SKM-1 (cell line): ENCODE data around the gene PACRG.

ENCODE experiments used
- DNase-seq: peaks from one replicate; lab custom pipeline; 2025; ENCODE audit not compliant: unreplicated experiment; lab: John Stamatoyannopoulos, UW

PACRG gene

GRCh38 chr6:163191704-163192537, 464.1 kb downstream of the PACRG start:
- no peak for DNase-seq

DNA sequence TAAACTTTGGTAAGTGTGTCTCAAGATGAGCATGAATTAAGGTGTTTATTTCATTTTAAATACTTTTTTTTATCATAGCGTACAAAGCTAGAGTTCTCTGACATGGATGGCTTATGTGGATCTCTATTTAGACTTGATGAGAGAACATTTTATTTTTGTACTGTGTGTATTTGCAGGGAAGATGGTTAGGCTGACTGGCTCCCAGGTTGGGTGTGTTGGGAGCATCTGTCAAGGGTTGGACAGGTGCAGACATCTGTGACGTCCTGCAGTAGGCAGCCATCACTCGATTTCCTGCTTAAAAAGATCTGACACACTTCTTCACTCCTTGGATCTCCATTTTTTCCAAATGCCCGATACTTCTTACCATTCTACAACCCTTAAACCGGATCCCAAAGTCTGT, 464.8 kb downstream of the PACRG start:
- no peak for DNase-seq

DNA sequence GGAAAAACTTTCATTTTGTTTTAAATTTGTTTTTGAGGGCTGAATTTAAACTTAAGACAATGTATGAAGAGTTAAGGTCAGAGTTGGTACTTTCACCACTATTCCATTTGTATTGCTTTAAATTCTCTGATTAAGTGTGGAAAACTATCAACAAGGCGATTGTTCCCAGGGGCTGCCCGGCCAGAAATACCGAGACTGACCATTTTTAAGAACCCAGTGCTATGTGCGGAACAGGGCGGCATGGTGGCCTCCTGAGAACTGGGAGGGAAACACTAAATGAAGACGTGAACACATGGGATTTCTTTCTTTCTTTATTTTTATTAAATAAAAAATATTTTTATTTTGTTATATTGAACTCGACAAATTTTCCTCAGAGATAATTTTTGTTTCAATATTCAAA, 465.6 kb downstream of the PACRG start:
- DNase-seq = no peak

GRCh38 chr6:163195721-163196691, 468.2 kb downstream of the PACRG start:
- DNase-seq = no peak

DNA sequence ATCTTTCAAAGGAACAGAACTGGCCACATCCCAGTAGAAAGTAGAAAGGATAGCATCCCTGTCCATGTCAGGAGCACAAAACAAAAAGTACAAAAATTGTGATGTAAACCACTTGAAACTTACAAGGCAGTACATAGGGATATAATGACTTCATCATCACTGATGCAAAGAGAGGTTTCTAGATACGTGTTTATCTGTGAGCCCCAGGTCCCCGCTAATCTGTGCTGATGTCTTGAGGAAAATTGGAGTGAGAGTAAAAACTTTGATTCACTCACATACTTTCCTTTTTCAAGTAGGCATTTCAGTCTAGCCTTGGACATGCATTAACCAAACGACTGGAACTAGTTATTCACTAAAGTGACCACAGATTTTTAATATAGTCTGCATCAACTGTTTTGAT, 470.1 kb downstream of the PACRG start:
- DNase-seq = no peak

- no peak for DNase-seq
These were observed 470.6 kb downstream of the PACRG start for GRCh38 chr6:163198396-163198795.

GRCh38 chr6:163199371-163199770, 471.6 kb downstream of the PACRG start:
- no peak for DNase-seq

- no peak for DNase-seq
These were observed 472.5 kb downstream of the PACRG start for GRCh38 chr6:163200289-163200688.

DNA sequence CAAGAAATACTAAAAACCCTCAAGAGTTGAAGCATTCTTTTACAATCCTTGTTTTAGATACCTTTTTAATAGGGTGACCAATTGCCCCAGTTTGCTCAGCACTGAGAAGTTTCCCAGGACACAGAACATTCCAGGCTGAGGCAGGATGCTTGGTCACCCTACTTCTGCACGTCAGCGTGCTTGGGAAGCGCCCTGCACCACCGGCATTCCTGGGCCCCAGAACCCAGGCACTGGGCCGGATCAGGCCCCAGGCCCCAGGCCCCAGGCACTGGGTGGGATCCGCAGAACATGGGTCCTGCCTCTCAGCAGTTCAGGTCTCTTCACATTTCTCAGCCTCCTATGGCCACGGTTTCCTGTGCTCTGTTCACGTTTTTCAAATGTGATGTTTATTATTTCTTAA, 472.9 kb downstream of the PACRG start:
- no peak for DNase-seq

DNA sequence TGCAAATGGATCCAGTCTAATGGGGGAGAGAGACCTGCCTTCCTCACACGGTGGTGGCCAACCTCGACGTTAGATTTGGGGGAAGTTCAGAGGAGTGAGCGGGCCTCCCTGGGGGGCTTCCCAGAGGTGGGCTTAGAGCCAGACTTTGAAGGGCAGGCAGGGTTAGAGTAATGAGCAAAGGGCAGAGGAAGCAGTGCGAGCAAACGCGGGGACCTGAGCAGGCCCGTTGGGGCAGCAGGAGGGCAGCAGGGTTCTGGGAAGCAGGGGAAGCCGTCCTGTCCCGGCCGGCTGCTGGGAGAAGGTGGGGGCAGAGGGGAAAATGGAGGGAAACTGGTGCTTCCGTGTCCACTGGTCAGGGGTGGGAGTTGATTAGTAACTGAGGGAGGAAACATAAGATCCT, 474.1 kb downstream of the PACRG start:
- DNase-seq = no peak

GRCh38 chr6:163206196-163206595, 478.4 kb downstream of the PACRG start:
- DNase-seq = no peak

DNA sequence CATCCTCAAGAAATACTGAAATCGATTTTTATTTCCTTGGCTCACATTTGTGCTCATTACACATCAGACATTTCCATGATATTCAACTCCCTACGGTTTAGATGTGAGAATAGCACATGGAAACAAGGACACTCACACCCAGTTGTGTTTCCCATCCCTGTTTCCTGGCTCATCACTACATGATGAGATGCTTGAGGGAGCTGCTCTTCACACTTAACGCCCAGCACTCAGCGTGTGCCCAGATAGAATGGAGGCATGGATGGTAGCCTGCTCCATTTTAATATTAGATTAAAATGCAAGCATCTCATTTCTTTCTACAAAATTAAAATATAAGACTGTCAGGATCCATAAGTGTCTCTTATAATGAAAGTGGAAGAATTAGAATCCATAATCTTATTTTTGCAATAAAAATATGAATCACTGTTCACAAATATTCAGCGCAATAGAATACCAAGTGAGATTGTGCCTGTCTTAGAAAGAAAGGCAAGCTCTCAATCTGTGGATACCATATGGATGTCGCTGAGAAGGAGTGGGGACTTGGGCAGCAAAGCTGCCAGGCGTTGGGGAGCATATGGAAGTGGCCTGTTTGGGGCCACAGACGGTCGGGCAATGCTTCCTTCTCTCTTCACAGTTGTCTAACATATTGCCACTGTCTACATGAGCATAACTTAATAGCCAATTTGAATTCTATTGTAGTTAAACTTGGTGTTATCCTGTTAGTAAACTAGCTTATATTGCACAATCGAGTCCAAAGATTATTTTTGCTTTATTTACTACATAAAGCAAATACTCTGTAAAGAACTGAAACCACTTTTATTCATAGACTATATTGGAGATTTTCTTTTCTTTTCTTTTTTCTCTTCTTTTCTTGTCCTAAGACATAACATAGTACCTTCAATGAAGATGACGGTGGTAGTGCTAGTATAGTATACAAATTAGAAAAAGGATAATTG, 479.9 kb downstream of the PACRG start:
- DNase-seq = no peak

- DNase-seq = no peak
These were observed 481.2 kb downstream of the PACRG start for GRCh38 chr6:163209005-163209404.

GRCh38 chr6:163212123-163212522, 484.3 kb downstream of the PACRG start:
- DNase-seq = no peak

GRCh38 chr6:163214259-163214658, 486.5 kb downstream of the PACRG start:
- DNase-seq = no peak

GRCh38 chr6:163218361-163218894, 490.7 kb downstream of the PACRG start:
- no peak for DNase-seq

DNA sequence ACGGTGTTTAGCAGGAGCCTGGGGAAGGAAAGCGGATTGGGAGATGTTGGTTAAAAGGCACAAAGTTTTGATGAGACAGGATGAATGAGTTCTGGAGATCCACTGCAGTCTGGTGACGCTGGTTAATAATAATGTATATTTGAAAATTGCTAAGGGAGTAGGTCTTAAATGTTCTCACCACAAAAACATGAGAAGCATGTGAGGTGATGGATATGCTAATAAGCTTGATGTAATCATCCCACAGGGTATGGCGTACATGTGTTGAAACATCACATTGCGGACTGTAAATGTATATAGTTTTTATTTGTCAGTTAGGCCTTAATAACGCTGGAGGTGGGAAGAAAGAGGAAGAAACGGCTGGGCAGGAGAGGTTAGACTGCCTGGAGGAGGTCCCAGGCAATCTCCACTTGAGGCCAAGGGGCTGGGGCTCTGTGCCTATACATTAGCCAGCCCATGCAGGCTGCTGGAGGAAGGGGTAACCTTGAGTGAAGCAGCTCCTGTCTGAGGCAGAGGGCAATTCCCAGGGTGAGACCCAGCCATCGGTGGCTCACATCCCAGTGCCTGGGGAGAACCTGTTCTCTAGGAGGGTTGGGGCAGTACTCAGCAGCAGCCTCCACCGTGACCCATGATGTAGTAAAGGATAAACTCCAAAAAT, 498.5 kb downstream of the PACRG start:
- no peak for DNase-seq

- no peak for DNase-seq
These were observed 499.2 kb downstream of the PACRG start for GRCh38 chr6:163226836-163227485.

GRCh38 chr6:163228041-163228440, 500.3 kb downstream of the PACRG start:
- no peak for DNase-seq

DNA sequence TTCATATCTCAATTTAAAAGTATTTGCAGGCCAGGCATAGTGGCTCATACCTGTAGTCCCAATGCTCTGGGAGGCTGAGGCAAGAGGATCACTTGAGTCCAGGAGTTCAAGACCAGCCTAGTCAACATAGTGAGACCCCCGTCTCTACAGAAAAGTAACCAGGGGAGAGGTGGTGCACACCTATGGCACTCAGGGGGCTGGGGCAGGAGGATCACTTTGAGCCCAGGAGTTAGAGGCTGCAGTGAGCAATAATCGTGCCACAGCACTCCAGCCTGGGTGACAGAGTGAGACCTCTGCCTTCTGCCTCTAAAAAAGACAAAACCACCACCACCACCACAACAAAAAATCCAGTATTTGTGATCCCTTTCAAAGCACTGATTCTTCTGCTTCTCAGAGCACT, 501.3 kb downstream of the PACRG start:
- no peak for DNase-seq
